GM23338 (cell line): ENCODE measurements around the gene ENTPD6. TPM values are rescaled to one million over a fixed set of nuclear protein-coding genes. Genes with fewer than 3 reads are reported as not detected.

Experiments used
- ATAC-seq: fragments of 200-7000 bp; cut with Tn5 transposase; 3 replicates; pipeline ENCODE4 v1.9.1; 2020
- DNase-seq: peaks from one replicate; pipeline ENCODE4 v3.0.0-alpha.2; 2015; ENCODE audit warnings: low spot score
- H2AFZ ChIP-seq: fragments of 200-600 bp; sonication (generic); 2 replicates; pipeline ENCODE4 v1.8.0; 2016; ENCODE audit warnings: antibody characterized with exemption, mild to moderate bottlenecking, moderate library complexity
- H3F3A ChIP-seq: fragments of 200-600 bp; sonication (generic); replicated peaks from 2 replicates; pipeline ENCODE4 v1.8.0; 2017; ENCODE audit warnings: antibody characterized with exemption, mixed run types, low read depth
- H3K27ac ChIP-seq: fragments of 200-600 bp; sonication (generic); 2 replicates; pipeline ENCODE4 v1.6.1; 2016; ENCODE audit warnings: low read depth
- H3K27me3 ChIP-seq: fragments of 200-600 bp; sonication (generic); 2 replicates; pipeline ENCODE4 v1.8.0; 2016; ENCODE audit warnings: mild to moderate bottlenecking, mixed run types, moderate library complexity; ENCODE audit not compliant: insufficient read depth
- H3K36me3 ChIP-seq: fragments of 200-600 bp; sonication (generic); 2 replicates; pipeline ENCODE4 v1.8.0; 2016; ENCODE audit warnings: mild to moderate bottlenecking; ENCODE audit not compliant: insufficient read depth
- H3K4me1 ChIP-seq: fragments of 200-600 bp; sonication (generic); 2 replicates; pipeline ENCODE4 v1.8.0; 2016; ENCODE audit warnings: mild to moderate bottlenecking, moderate library complexity; ENCODE audit not compliant: insufficient read depth
- H3K4me2 ChIP-seq: fragments of 200-600 bp; sonication (generic); 2 replicates; pipeline ENCODE4 v1.7.1; 2017; ENCODE audit warnings: mixed run types
- H3K4me3 ChIP-seq: fragments of 200-600 bp; sonication (generic); 2 replicates; pipeline ENCODE4 v1.6.1; 2016; ENCODE audit warnings: mixed run types
- H3K79me2 ChIP-seq: fragments of 200-600 bp; sonication (generic); replicated peaks from 2 replicates; pipeline ENCODE4 v1.8.0; 2017; ENCODE audit warnings: mild to moderate bottlenecking; ENCODE audit not compliant: insufficient read depth
- H3K9me2 ChIP-seq: fragments of 200-600 bp; sonication (generic); 2 replicates; pipeline ENCODE4 v1.8.0; 2017; ENCODE audit not compliant: insufficient read depth
- H4K20me1 ChIP-seq: fragments of 200-600 bp; sonication (generic); replicated peaks from 2 replicates; pipeline ENCODE4 v1.8.0; 2017; ENCODE audit warnings: mild to moderate bottlenecking; ENCODE audit not compliant: insufficient read depth
- H3K27ac Mint-ChIP-seq: 2 replicates; pipeline ENCODE4 v1.8.0; 2020; ENCODE audit warnings: inconsistent platforms, mild to moderate bottlenecking, moderate library complexity, mixed read lengths
- H3K27me3 Mint-ChIP-seq: 3 replicates; pipeline ENCODE4 v1.8.0; 2022; ENCODE audit warnings: low read depth, mild to moderate bottlenecking, moderate library complexity, mixed read lengths, inconsistent platforms; ENCODE audit not compliant: insufficient read depth, poor library complexity
- H3K36me3 Mint-ChIP-seq: 3 replicates; pipeline ENCODE4 v1.8.0; 2021; ENCODE audit warnings: low read depth, mild to moderate bottlenecking, inconsistent platforms, moderate library complexity, mixed read lengths
- H3K4me1 Mint-ChIP-seq: 3 replicates; pipeline ENCODE4 v1.8.0; 2020; ENCODE audit warnings: mild to moderate bottlenecking, inconsistent platforms, mixed read lengths
- H3K4me3 Mint-ChIP-seq: 3 replicates; pipeline ENCODE4 v1.8.0; 2021; ENCODE audit warnings: moderate library complexity, mild to moderate bottlenecking, inconsistent platforms, mixed read lengths
- H3K9me3 Mint-ChIP-seq: 3 replicates; pipeline ENCODE4 v1.8.0; 2020; ENCODE audit warnings: moderate library complexity, mild to moderate bottlenecking, inconsistent platforms, mixed read lengths
- CREB1 ChIP-seq: fragments of 250-450 bp; sonication (Bioruptor Pico); IDR thresholded peaks from 2 replicates; pipeline ENCODE4 v1.5.0; 2020; ENCODE audit warnings: low read depth, mild to moderate bottlenecking, moderate library complexity
- CTCF ChIP-seq, 2 experiments: fragments of 200-600 bp in 1 of 2; sonication (generic) in 1 of 2; conservative IDR thresholded peaks; 2 replicates each; pipeline versions ENCODE4 v1.5.1 to v1.6.1; 2016 to 2017; ENCODE audit warnings: antibody characterized with exemption in 2 of 2, low read depth in 2 of 2, mild to moderate bottlenecking in 2 of 2, moderate library complexity in 1 of 2
- ETS1 ChIP-seq: IDR thresholded peaks from 2 replicates; pipeline ENCODE4 v1.6.1; 2016; ENCODE audit warnings: antibody characterized with exemption
- EZH2phosphoT487 ChIP-seq: fragments of 200-600 bp; sonication (generic); IDR thresholded peaks from one replicate; pipeline ENCODE4 v1.8.1; 2018; ENCODE audit warnings: antibody characterized with exemption; ENCODE audit not compliant: unreplicated experiment
- JUNB ChIP-seq: IDR thresholded peaks from one replicate; pipeline ENCODE4 v1.6.1; 2016; ENCODE audit warnings: antibody characterized with exemption; ENCODE audit not compliant: unreplicated experiment
- NANOG ChIP-seq: IDR thresholded peaks from 2 replicates; pipeline ENCODE4 v1.6.1; 2016; ENCODE audit warnings: antibody characterized with exemption, borderline replicate concordance
- POLR2AphosphoS5 ChIP-seq: IDR thresholded peaks from 2 replicates; pipeline ENCODE4 v1.6.1; 2016; ENCODE audit warnings: antibody characterized with exemption, low read depth
- REST ChIP-seq: IDR thresholded peaks from one replicate; pipeline ENCODE4 v1.6.1; 2018; ENCODE audit warnings: antibody characterized with exemption; ENCODE audit not compliant: unreplicated experiment
- STAT1 ChIP-seq: IDR thresholded peaks from one replicate; pipeline ENCODE4 v1.6.1; 2016; ENCODE audit warnings: antibody characterized with exemption; ENCODE audit not compliant: unreplicated experiment
- ZNF331 ChIP-seq: fragments of 250-450 bp; sonication (Bioruptor Pico); IDR thresholded peaks from 2 replicates; pipeline ENCODE4 v1.5.0; 2020; ENCODE audit warnings: low read depth, mild to moderate bottlenecking, moderate library complexity
- ZNF462 ChIP-seq: fragments of 250-450 bp; sonication (Bioruptor Pico); IDR thresholded peaks from 2 replicates; pipeline ENCODE4 v1.5.0; 2020; ENCODE audit warnings: mild to moderate bottlenecking, moderate library complexity
- polyA plus RNA-seq: library from polyadenylated mRNA; unstranded; fragments of >200 nt; fragmentation: Nextera tagmentation; extraction: Ambion mirVana; gene quantifications from 2 replicates; pipeline ENCODE4 v1.2.1, GENCODE V29; 2016
- total RNA-seq: library from RNA; depleted of rRNA; stranded (reverse); fragments of >200 nt; shearing (Covaris generic); gene quantifications from 2 replicates; pipeline ENCODE4 v1.2.3, GENCODE V29; 2014

The ENTPD6 gene
- total and polyA plus RNA-seq, 2 experiments from 2014 or later: 19.3 to 45.9 TPM

GRCh38 chr20:25206548-25206947 lies 11.0 kb downstream of the ENTPD6 start:
- Histone ChIP-seq H3K79me2 (peaks cover 43% of the 10 kb centered on the region), H3K9me2 (no peaks in the 10 kb centered on the region), H3K4me1 (peaks cover 4% of the 10 kb centered on the region), H3K4me2 (no peak overlapping the region), H3F3A (no peaks in the 10 kb centered on the region), H4K20me1 (peaks cover 7% of the 10 kb centered on the region), H3K36me3 (no peaks in the 10 kb centered on the region), H3K27me3 (no peaks in the 10 kb centered on the region), H3K4me3 (no peak overlapping the region), H2AFZ (no peak overlapping the region), H3K27ac (no peak overlapping the region)
- Mint-ChIP-seq H3K27me3 (peaks cover 2% of the 10 kb centered on the region), H3K4me1 (peaks cover 14% of the 10 kb centered on the region), H3K4me3 (no peak overlapping the region), H3K9me3 (no peaks in the 10 kb centered on the region), H3K36me3 (peaks cover 5% of the 10 kb centered on the region; the same call in 2 of the 3 replicates), H3K27ac (no peak overlapping the region)
- no peak for TF ChIP-seq CREB1 (CRISPR knock-in tag)
- no peak for TF ChIP-seq ZNF331 (CRISPR knock-in tag)
- TF ChIP-seq ETS1: no peak
- TF ChIP-seq ZNF462 (CRISPR knock-in tag): no peak
- no peak for TF ChIP-seq REST
- TF ChIP-seq CTCF (conservative IDR thresholded peaks at IDR 0.05; ENCODE audit: low read depth in 2 of 2): no peak
- no peak for TF ChIP-seq JUNB
- no peak for TF ChIP-seq EZH2phosphoT487
- no peak for TF ChIP-seq POLR2AphosphoS5
- TF ChIP-seq NANOG: no peak
- TF ChIP-seq STAT1: no peak
- no peak for ATAC-seq
- DNase-seq: no peak
